Gastrocnemius medialis (tissue), 4 donors: ENCODE measurements around the gene FBXO44. TPM values are rescaled to one million over a fixed set of nuclear protein-coding genes. Genes with fewer than 3 reads are reported as not detected.
"Not testable (repeated sequence)": the region's sequence is repeated elsewhere in the genome, so short reads cannot be mapped to it uniquely, and the experiment has no call there.

ENCODE experiments used
- ATAC-seq, 2 donors: fragments of 150-250 bp; one replicate each; pipeline ENCODE4 v1.9.1; 2016
- DNase-seq, 2 donors: peaks; one replicate each; pipeline ENCODE4 v3.0.0-alpha.2; 2019
- H3K27ac ChIP-seq, 4 donors: fragments of 200-600 bp; sonication (generic); 1 replicate in 1 of 4; 2 replicates in 3 of 4; pipeline ENCODE4 v1.5.1; 2016 to 2018; ENCODE audit warnings: mild to moderate bottlenecking in 2 of 4, moderate library complexity in 1 of 4
- H3K27me3 ChIP-seq, 3 donors: fragments of 200-600 bp; sonication (generic) in 2 of 3; 1 replicate in 1 of 3; 2 replicates in 2 of 3; pipeline versions ENCODE4 v1.5.1 to v1.6.0; 2016 to 2019; ENCODE audit warnings: mild to moderate bottlenecking in 1 of 3, moderate library complexity in 1 of 3
- H3K36me3 ChIP-seq, 2 donors: fragments of 200-600 bp; sonication (generic) in 1 of 2; one replicate each; pipeline ENCODE4 v1.5.1; 2017 to 2018
- H3K4me1 ChIP-seq, 2 donors: fragments of 200-600 bp; sonication (generic) in 1 of 2; one replicate each; pipeline ENCODE4 v1.5.1; 2016 to 2017; ENCODE audit warnings: mild to moderate bottlenecking in 2 of 2
- H3K4me3 ChIP-seq, 4 donors: fragments of 200-600 bp; sonication (generic) in 3 of 4; 1 replicate in 1 of 4; 2 replicates in 3 of 4; pipeline ENCODE4 v1.5.1; 2016 to 2019; ENCODE audit warnings: mild to moderate bottlenecking in 2 of 4
- H3K9me3 ChIP-seq, 3 donors: fragments of 200-600 bp; sonication (generic) in 2 of 3; 1 replicate in 1 of 3; 2 replicates in 2 of 3; pipeline ENCODE4 v1.5.1; 2016 to 2019
- CTCF ChIP-seq, 5 experiments: fragments of 450-650 bp in 3 of 5; fragments of 200-600 bp in 2 of 5; sonication (generic) in 2 of 5; IDR thresholded peaks in 4 of 5; conservative IDR thresholded peaks in 1 of 5; 1 replicate in 4 of 5; 2 replicates in 1 of 5; pipeline ENCODE4 v1.5.1; 2016 to 2019; ENCODE audit warnings: antibody characterized with exemption in 5 of 5, mild to moderate bottlenecking in 3 of 5, moderate library complexity in 3 of 5
- POLR2A ChIP-seq, 2 donors: fragments of 450-650 bp; IDR thresholded peaks; one replicate each; pipeline ENCODE4 v1.6.1; 2017; ENCODE audit warnings: antibody characterized with exemption in 2 of 2, mild to moderate bottlenecking in 2 of 2, moderate library complexity in 2 of 2
- in situ Hi-C, 4 donors: fragments of 200-750 bp; cut with MboI; loops; one replicate each; pipeline versions ENCODE4 v1.15.0 to v1.8.0; 2017; ENCODE audit warnings: low sequenced_read_pairs in 4 of 4
- intact Hi-C: fragments of 100-400 bp; cut with DNase I; formaldehyde crosslinking; loops from one replicate; pipeline ENCODE4 v1.15.1; 2023; ENCODE audit warnings: low total_unique reads
- total RNA-seq, 4 donors: library from RNA; depleted of rRNA; stranded (reverse); fragments of >200 nt; gene quantifications; one replicate each; pipeline versions ENCODE4 v1.1.0 to v1.2.3, GENCODE V29; 2016

The FBXO44 gene
- total RNA-seq, result 1 to 10 TPM; 1.7 to 9.4 (median 5.4) TPM

DNA sequence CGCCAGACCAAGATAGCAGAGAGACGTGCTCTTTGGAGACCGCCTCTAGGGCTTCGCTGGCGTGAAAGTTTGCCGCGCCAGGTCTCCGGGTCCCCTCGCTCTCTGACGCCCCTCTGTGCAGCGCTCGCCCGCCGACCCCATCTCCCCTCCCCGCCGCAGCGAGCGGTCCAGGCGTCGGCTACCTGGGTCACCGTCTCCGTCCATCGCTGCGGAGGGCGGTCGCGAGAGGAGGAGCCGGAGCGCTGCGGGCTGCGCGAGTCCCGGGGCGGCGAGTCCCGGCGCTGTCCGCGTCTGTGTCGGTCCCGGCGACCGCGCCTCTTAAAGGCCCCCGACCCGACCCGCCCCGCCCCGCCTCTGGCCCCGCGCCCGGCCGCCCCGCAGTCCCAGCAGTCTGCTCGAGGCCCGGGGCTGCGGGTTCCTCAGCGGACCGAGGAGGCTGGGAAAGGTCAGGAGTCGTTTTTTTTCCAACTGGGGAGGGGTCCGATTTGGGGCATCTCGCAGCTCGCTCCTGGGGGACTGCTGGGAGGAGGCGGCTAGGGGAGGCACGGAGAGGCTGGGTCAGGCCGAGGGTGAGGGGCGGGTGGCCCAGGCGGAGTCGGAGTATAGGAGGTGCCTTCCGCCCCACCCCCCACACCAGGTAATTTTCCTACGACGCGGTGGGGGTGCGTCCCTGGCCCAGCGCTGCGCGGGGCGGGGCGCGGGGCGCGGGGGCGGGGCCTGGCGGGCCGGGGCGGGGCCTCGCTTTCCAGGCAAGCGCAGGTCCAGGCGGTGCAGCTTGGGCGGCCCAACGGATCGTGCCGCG lies at the start of gene FBXO44, which contains the start of gene FBXO2:
FBXO44 (plus strand) TSS at position 741 of the 802 bp plus-strand sequence. CDS start 959 bp downstream, outside the sequence.
FBXO2 (minus strand) TSS at position 293 of the 802 bp plus-strand sequence; CDS start at position 204, 89 bp downstream.
- DNase-seq, result peak; percentile 16 to 56
- intact Hi-C loops, result no loop called here
- in situ Hi-C loops, result no loop called here
- no peaks in the 10 kb centered on the region for H3K9me3 ChIP-seq
- H3K4me3 ChIP-seq, result peak within 1 kb of the TSS; percentile 63 to 84 (median 68)
- TF ChIP-seq CTCF (IDR thresholded peaks at IDR 0.05 in 4 of 5, conservative IDR thresholded peaks at IDR 0.05 in 1 of 5) (no peak), POLR2A (IDR thresholded peaks at IDR 0.05) (no peak)
- H3K27me3 ChIP-seq, result peaks cover 10 to 12% (median 11%) of the 10 kb centered on the region in 3 donors
- H3K36me3 ChIP-seq, result no peaks in the 10 kb centered on the region
- peaks cover 7 to 10% of the 10 kb centered on the region in 2 donors for H3K4me1 ChIP-seq
- peak; percentile 73 to 84 for ATAC-seq
- H3K27ac ChIP-seq, result peak within 1 kb of the TSS; percentile 3 to 66 (median 46)

GRCh38 chr1:11606775-11607174 lies 47.9 kb upstream of the FBXO44 start:
- TF ChIP-seq POLR2A (IDR thresholded peaks at IDR 0.05), result no peak
- DNase-seq (no peak), ATAC-seq (no peak)
- in situ Hi-C loops, result no loop called here
- peaks cover 0 to 6% (median 0%) of the 10 kb centered on the region in 3 donors for H3K27me3 ChIP-seq
- H3K9me3 ChIP-seq, result no peaks in the 10 kb centered on the region
- no peaks in the 10 kb centered on the region for H3K36me3 ChIP-seq
- intact Hi-C loops, result no loop called here
- H3K4me3 ChIP-seq, result no peak overlapping the region
- H3K4me1 ChIP-seq, result no peaks in the 10 kb centered on the region
- H3K27ac ChIP-seq, result no peak overlapping the region

- H3K9me3 ChIP-seq, H3K36me3 ChIP-seq, H3K4me1 ChIP-seq, in situ Hi-C loops, H3K27ac ChIP-seq, DNase-seq, ATAC-seq, H3K4me3 ChIP-seq, intact Hi-C loops, H3K27me3 ChIP-seq: not testable (repeated sequence)
These were observed 46.0 kb upstream of the FBXO44 start for GRCh38 chr1:11608596-11609130.

- H3K27me3 ChIP-seq, H3K27ac ChIP-seq, H3K4me3 ChIP-seq, DNase-seq, H3K4me1 ChIP-seq, ATAC-seq, in situ Hi-C loops, intact Hi-C loops, H3K36me3 ChIP-seq, H3K9me3 ChIP-seq: not testable (repeated sequence)
These were observed 45.3 kb upstream of the FBXO44 start for GRCh38 chr1:11609378-11609777.

- Histone ChIP-seq H3K36me3 (no peaks in the 10 kb centered on the region), H3K9me3 (no peaks in the 10 kb centered on the region), H3K4me1 (no peaks in the 10 kb centered on the region), H3K27me3 (peaks cover 0 to 5% (median 0%) of the 10 kb centered on the region in 3 donors), H3K4me3 (no peak overlapping the region), H3K27ac (no peak overlapping the region)
- in situ Hi-C loops, result no loop called here
- no peak for DNase-seq
- no peak for ATAC-seq
- intact Hi-C loops, result no loop called here
- no peak for TF ChIP-seq CTCF (IDR thresholded peaks at IDR 0.05 in 4 of 5, conservative IDR thresholded peaks at IDR 0.05 in 1 of 5)
- no peak for TF ChIP-seq POLR2A (IDR thresholded peaks at IDR 0.05)
These were observed 44.0 kb upstream of the FBXO44 start for GRCh38 chr1:11610629-11611180.
